Measurements from ENCODE around the gene PCCA. TPM values are rescaled to one million over a fixed set of nuclear protein-coding genes. Genes with fewer than 3 reads are reported as not detected.
"Not testable (repeated sequence)": the region's sequence is repeated elsewhere in the genome, so short reads cannot be mapped to it uniquely, and the experiment has no call there.

PCCA gene
- total and polyA plus RNA-seq, 2 donors (not counting 1 experiment from before 2014, with no cell fraction given), result 11.2 to 73.0 TPM

DNA sequence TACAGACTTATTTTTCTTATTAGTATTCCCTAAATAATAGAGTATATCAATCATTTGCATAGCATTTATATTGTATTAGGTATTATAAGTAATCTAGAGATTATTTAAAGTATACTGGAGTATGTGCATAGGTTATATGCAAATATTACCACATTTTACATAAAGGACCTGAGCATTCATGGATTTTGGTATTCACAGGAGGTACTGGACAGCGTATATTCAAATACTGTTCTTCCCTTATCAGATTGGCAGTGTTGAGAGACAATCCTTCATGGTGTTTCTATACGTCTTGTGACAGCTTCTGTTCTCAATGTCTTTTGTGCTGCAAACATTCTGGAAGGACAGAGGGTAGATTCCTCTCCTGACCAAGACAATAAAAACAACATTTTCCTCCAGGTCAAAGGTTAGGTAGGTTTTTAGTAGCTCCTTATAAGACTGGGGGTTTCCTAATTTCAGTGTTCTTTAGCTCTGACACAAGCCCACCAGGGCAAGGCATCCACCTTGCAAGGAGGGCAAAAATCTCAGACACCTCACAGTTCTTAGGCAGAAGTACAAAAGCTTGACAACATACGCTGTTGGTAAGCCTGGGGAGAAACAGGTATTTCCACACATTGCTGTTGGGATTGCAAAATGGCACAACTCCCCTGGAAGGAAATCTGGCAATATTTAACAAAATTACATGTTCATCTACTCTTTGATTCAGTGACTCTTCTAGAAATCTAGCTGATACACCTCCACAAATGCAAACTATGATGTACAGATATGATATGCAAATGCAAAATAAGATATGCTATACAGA lies 20.6 kb upstream of the PCCA start:
- no peak for DNase-seq (ENCODE audit: low read depth in 2 of 2)
- Histone ChIP-seq H3K36me3 (ENCODE audit: control insufficient read depth, insufficient read depth, low read length) (no peaks in the 10 kb centered on the region), H3K4me3 (replicated peaks in 1 of 4; ENCODE audit: control extremely low read depth in 1 of 4, insufficient read depth in 1 of 4, low read depth in 3 of 4, low read length in 4 of 4) (no peak overlapping the region), H3K27ac (ENCODE audit: insufficient read depth, low read length) (no peak overlapping the region), H3K9me3 (ENCODE audit: control insufficient read depth, insufficient read depth, low read depth, low read length) (no peaks in the 10 kb centered on the region), H4K20me1 (ENCODE audit: control insufficient read depth, extremely low read depth, insufficient read depth, low read length) (no peaks in the 10 kb centered on the region), H3K27me3 (ENCODE audit: control insufficient read depth, insufficient read depth, low read length) (peaks cover 2% of the 10 kb centered on the region), H3K9ac (ENCODE audit: insufficient read depth, low read length) (no peak overlapping the region), H3K79me2 (ENCODE audit: control insufficient read depth, insufficient read depth, low read length) (no peaks in the 10 kb centered on the region), H3K4me1 (ENCODE audit: control insufficient read depth, extremely low read depth, insufficient read depth, low read length) (no peaks in the 10 kb centered on the region), H3K4me2 (ENCODE audit: extremely low read depth, insufficient read depth, low read length) (no peak overlapping the region), H2AFZ (ENCODE audit: low read length) (no peak overlapping the region)
- TF ChIP-seq, protein P1, sequence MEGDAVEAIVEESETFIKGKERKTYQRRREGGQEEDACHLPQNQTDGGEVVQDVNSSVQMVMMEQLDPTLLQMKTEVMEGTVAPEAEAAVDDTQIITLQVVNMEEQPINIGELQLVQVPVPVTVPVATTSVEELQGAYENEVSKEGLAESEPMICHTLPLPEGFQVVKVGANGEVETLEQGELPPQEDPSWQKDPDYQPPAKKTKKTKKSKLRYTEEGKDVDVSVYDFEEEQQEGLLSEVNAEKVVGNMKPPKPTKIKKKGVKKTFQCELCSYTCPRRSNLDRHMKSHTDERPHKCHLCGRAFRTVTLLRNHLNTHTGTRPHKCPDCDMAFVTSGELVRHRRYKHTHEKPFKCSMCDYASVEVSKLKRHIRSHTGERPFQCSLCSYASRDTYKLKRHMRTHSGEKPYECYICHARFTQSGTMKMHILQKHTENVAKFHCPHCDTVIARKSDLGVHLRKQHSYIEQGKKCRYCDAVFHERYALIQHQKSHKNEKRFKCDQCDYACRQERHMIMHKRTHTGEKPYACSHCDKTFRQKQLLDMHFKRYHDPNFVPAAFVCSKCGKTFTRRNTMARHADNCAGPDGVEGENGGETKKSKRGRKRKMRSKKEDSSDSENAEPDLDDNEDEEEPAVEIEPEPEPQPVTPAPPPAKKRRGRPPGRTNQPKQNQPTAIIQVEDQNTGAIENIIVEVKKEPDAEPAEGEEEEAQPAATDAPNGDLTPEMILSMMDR (conservative IDR thresholded peaks at IDR 0.05 in 1 of 2, IDR thresholded peaks at IDR 0.05 in 1 of 2; ENCODE audit: low read depth in 1 of 2, low read length in 2 of 2), result no peak
- no peak for TF ChIP-seq EZH2 (IDR thresholded peaks at IDR 0.05; ENCODE audit: low read length, missing control alignments)

DNA sequence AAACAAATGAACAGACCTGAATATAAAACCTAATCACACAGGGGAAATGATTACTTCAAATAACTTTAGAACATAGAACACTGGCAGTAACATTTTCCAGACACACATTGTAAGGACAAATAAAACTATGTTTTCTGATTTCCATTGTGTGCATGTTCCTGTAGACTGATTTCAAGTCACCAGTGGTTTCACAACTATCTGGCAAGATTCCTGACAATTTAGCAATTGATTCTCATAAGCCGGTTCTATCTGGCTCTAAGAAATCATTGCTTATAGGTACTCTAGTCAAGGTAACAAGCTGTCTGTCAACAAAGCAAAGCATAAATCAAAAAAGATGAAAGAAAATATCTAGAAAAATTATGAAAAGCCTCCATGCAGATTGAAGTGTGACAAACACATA lies 19.6 kb upstream of the PCCA start:
- TF ChIP-seq, protein P1 (conservative IDR thresholded peaks at IDR 0.05 in 1 of 2, IDR thresholded peaks at IDR 0.05 in 1 of 2; ENCODE audit: low read depth in 1 of 2, low read length in 2 of 2), result no peak
- TF ChIP-seq EZH2 (IDR thresholded peaks at IDR 0.05; ENCODE audit: low read length, missing control alignments), result no peak

DNA sequence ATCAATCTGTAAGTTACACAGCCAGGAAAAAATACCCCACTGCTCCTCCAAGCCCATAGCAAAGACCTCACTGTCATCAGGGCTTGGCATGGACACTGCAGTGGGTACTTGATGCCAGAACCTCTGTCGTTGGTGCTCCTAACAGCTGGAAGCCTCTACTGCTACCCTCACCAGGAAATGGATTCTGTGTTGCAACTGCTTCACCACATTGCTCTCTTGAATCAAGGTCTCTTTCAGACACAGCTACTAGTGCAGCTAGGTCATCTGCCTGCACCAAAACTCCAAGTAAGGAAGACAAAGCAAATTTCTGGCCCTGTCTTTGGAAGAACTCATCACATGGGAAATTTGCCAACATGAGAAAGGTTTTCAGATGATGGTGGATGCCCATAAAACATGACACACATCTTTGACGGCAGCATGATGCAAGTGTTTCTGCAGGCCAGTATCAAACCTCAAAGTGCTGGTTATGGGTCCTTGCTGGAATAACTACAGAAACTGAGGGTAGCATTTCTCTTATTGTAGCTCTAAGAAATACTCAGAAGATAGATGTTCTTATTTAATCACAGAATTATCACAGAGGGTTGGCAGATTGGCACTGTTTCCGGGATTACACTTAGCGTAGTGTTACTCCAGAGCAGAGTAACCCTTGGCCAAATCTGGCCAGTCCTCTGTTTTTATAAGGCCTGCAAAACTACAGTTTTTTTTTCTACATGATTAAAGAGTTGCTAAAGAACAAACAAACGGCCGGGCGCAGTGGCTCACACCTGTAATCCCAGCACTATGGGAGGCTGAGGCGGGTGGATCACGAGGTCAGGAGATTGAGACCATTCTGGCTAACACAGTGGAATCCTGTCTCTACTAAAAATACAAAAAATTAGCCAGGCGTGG lies 12.9 kb upstream of the PCCA start:
- no peak overlapping the region for H3K27ac ChIP-seq (ENCODE audit: insufficient read depth, low read length)

More for the DNA sequence above, 19.6 kb upstream of the PCCA start:
- H3K4me1 ChIP-seq (ENCODE audit: control insufficient read depth, extremely low read depth, insufficient read depth, low read length), result no peaks in the 10 kb centered on the region
- no peak overlapping the region for H2AFZ ChIP-seq (ENCODE audit: low read length)
- no peak overlapping the region for H3K9ac ChIP-seq (ENCODE audit: insufficient read depth, low read length)
- H4K20me1 ChIP-seq (ENCODE audit: control insufficient read depth, extremely low read depth, insufficient read depth, low read length), result no peaks in the 10 kb centered on the region
- H3K79me2 ChIP-seq (ENCODE audit: control insufficient read depth, insufficient read depth, low read length), result no peaks in the 10 kb centered on the region
- no peaks in the 10 kb centered on the region for H3K36me3 ChIP-seq (ENCODE audit: control insufficient read depth, insufficient read depth, low read length)
- H3K4me2 ChIP-seq (ENCODE audit: extremely low read depth, insufficient read depth, low read length), result no peak overlapping the region
- no peaks in the 10 kb centered on the region for H3K9me3 ChIP-seq (ENCODE audit: control insufficient read depth, insufficient read depth, low read depth, low read length)
- H3K27me3 ChIP-seq (ENCODE audit: control insufficient read depth, insufficient read depth, low read length), result peaks cover 2% of the 10 kb centered on the region
- DNase-seq (ENCODE audit: low read depth in 2 of 2), result peak in 1 of 2 donors; percentile 67
- H3K4me3 ChIP-seq (replicated peaks in 1 of 4; ENCODE audit: control extremely low read depth in 1 of 4, insufficient read depth in 1 of 4, low read depth in 3 of 4, low read length in 4 of 4), result no peak overlapping the region
- H3K27ac ChIP-seq (ENCODE audit: insufficient read depth, low read length), result no peak overlapping the region

DNA sequence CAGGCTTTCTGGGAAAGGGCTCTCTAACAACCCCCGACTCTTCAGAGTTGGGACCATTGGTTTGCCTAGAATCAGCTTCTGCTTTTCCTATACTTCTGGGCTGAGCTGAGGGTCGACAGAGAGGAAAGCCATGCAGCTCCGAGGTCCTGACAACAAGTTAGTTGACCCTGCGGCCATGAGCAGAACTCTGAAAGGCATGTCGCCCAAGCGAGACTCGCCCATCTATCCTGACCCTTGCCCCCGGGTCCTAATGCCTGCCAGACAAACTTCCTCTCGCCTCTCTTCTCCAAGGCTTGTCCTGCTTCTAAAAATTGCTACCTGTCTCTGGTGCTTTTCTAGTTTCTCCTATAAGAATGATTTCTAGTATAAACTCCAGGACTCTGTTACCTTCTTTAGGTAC lies 9.9 kb upstream of the PCCA start:
- not testable (repeated sequence) for H3K79me2 ChIP-seq (ENCODE audit: control insufficient read depth, insufficient read depth, low read length); H3K36me3 ChIP-seq (ENCODE audit: control insufficient read depth, insufficient read depth, low read length); H3K27me3 ChIP-seq (ENCODE audit: control insufficient read depth, insufficient read depth, low read length); H4K20me1 ChIP-seq (ENCODE audit: control insufficient read depth, extremely low read depth, insufficient read depth, low read length); H2AFZ ChIP-seq (ENCODE audit: low read length); H3K9me3 ChIP-seq (ENCODE audit: control insufficient read depth, insufficient read depth, low read depth, low read length); H3K9ac ChIP-seq (ENCODE audit: insufficient read depth, low read length); DNase-seq (ENCODE audit: low read depth in 2 of 2); H3K4me2 ChIP-seq (ENCODE audit: extremely low read depth, insufficient read depth, low read length); H3K4me3 ChIP-seq (replicated peaks in 1 of 4; ENCODE audit: control extremely low read depth in 1 of 4, insufficient read depth in 1 of 4, low read depth in 3 of 4, low read length in 4 of 4); H3K27ac ChIP-seq (ENCODE audit: insufficient read depth, low read length); H3K4me1 ChIP-seq (ENCODE audit: control insufficient read depth, extremely low read depth, insufficient read depth, low read length)

More for the DNA sequence above, 12.9 kb upstream of the PCCA start:
- Histone ChIP-seq H2AFZ (ENCODE audit: low read length) (no peak overlapping the region), H3K36me3 (ENCODE audit: control insufficient read depth, insufficient read depth, low read length) (no peaks in the 10 kb centered on the region), H3K4me3 (replicated peaks in 1 of 4; ENCODE audit: control extremely low read depth in 1 of 4, insufficient read depth in 1 of 4, low read depth in 3 of 4, low read length in 4 of 4) (no peak overlapping the region), H3K79me2 (ENCODE audit: control insufficient read depth, insufficient read depth, low read length) (no peaks in the 10 kb centered on the region), H4K20me1 (ENCODE audit: control insufficient read depth, extremely low read depth, insufficient read depth, low read length) (no peaks in the 10 kb centered on the region), H3K27me3 (ENCODE audit: control insufficient read depth, insufficient read depth, low read length) (no peaks in the 10 kb centered on the region), H3K9me3 (ENCODE audit: control insufficient read depth, insufficient read depth, low read depth, low read length) (no peaks in the 10 kb centered on the region), H3K9ac (ENCODE audit: insufficient read depth, low read length) (no peak overlapping the region), H3K4me2 (ENCODE audit: extremely low read depth, insufficient read depth, low read length) (no peak overlapping the region), H3K4me1 (ENCODE audit: control insufficient read depth, extremely low read depth, insufficient read depth, low read length) (no peaks in the 10 kb centered on the region)
- DNase-seq (ENCODE audit: low read depth in 2 of 2), result no peak
- TF ChIP-seq, protein P1 (conservative IDR thresholded peaks at IDR 0.05 in 1 of 2, IDR thresholded peaks at IDR 0.05 in 1 of 2; ENCODE audit: low read depth in 1 of 2, low read length in 2 of 2), result no peak
- TF ChIP-seq EZH2 (IDR thresholded peaks at IDR 0.05; ENCODE audit: low read length, missing control alignments), result no peak
